DOHH2 (cell line): ENCODE measurements around the gene GFOD2.

Experiments used
- H3F3A ChIP-seq: fragments of 200-600 bp; sonication (generic), shearing (Covaris generic); 2 replicates; pipeline ENCODE4 v1.6.0; 2016; ENCODE audit warnings: antibody characterized with exemption, mild to moderate bottlenecking; ENCODE audit not compliant: control insufficient read depth, insufficient read depth
- H3K27ac ChIP-seq: fragments of 200-600 bp; sonication (generic); 2 replicates; pipeline ENCODE4 v1.5.1; 2014; ENCODE audit warnings: low read depth, mild to moderate bottlenecking, low read length, moderate library complexity
- H3K27me3 ChIP-seq: fragments of 200-600 bp; sonication (generic); 2 replicates; pipeline ENCODE4 v1.6.1; 2014; ENCODE audit warnings: mild to moderate bottlenecking, low read length, mixed read lengths; ENCODE audit not compliant: control insufficient read depth
- H3K36me3 ChIP-seq: fragments of 200-600 bp; sonication (generic); 2 replicates; pipeline ENCODE4 v1.6.1; 2014; ENCODE audit warnings: mild to moderate bottlenecking, low read length, moderate library complexity, mixed read lengths; ENCODE audit not compliant: control insufficient read depth
- H3K4me1 ChIP-seq: fragments of 200-600 bp; sonication (generic); 2 replicates; pipeline ENCODE4 v1.6.1; 2014; ENCODE audit warnings: mild to moderate bottlenecking, low read length, mixed read lengths; ENCODE audit not compliant: control insufficient read depth
- H3K4me2 ChIP-seq: fragments of 200-600 bp; sonication (generic); 2 replicates; pipeline ENCODE4 v1.6.0; 2014; ENCODE audit warnings: mild to moderate bottlenecking, low read length, moderate library complexity
- H3K4me3 ChIP-seq: fragments of 200-600 bp; sonication (generic); 2 replicates; pipeline ENCODE4 v1.5.1; 2014; ENCODE audit warnings: mild to moderate bottlenecking, low read length, mixed read lengths
- H3K79me2 ChIP-seq: fragments of 200-600 bp; sonication (generic); 2 replicates; pipeline ENCODE4 v1.6.1; 2014; ENCODE audit warnings: mild to moderate bottlenecking, low read length, mixed read lengths; ENCODE audit not compliant: control insufficient read depth
- H3K9me2 ChIP-seq: fragments of 200-600 bp; sonication (generic); replicated peaks from 2 replicates; pipeline ENCODE4 v1.6.1; 2014; ENCODE audit warnings: mild to moderate bottlenecking, low read length, mixed read lengths; ENCODE audit not compliant: control insufficient read depth
- H3K9me3 ChIP-seq: fragments of 200-600 bp; sonication (generic); 2 replicates; pipeline ENCODE4 v1.6.1; 2014; ENCODE audit warnings: antibody characterized with exemption, low read length, mixed read lengths; ENCODE audit not compliant: control insufficient read depth, insufficient read depth
- H4K20me1 ChIP-seq: fragments of 200-600 bp; sonication (generic); 2 replicates; pipeline ENCODE4 v1.6.0; 2014; ENCODE audit warnings: low read depth, mild to moderate bottlenecking, antibody characterized with exemption, low read length, moderate library complexity; ENCODE audit not compliant: control insufficient read depth, insufficient read depth
- EZH2phosphoT487 ChIP-seq: fragments of 200-600 bp; sonication (generic); IDR thresholded peaks from 2 replicates; pipeline ENCODE4 v1.6.1; 2017; ENCODE audit warnings: borderline replicate concordance, mild to moderate bottlenecking, antibody characterized with exemption, low read length, moderate library complexity, mixed read lengths
- TF ChIP-seq, protein P1 (sequence below): fragments of 200-600 bp; sonication (generic); IDR thresholded peaks from one replicate; pipeline ENCODE4 v1.5.1; 2014; ENCODE audit warnings: antibody characterized with exemption, mild to moderate bottlenecking, low read depth, low read length; ENCODE audit not compliant: poor library complexity, severe bottlenecking

Gene GFOD2

DNA sequence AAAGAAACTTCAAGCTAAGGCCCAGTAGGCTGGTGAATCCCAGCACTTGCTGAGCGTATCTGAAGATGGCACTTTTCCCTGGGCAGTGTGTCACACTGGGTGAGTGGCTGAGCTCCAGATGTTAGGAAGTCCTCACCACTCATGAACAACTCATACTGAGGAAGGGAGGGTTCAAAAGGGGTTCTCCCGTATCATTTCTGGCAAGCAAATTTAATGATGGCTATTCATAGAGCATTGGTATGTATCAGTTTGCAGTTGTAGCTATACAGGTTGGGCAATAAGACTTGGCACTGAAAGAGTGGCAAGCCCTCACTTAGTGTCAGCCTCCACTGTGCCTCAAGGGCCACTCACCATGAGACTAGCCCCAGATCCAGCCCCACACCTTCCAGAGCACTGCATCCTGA, 10.7 kb downstream of the GFOD2 start:
- Histone ChIP-seq H3K9me2 (no peaks in the 10 kb centered on the region), H3K4me1 (no peaks in the 10 kb centered on the region), H3K4me2 (no peak overlapping the region), H3K4me3 (no peak overlapping the region), H4K20me1 (no peaks in the 10 kb centered on the region), H3K36me3 (no peaks in the 10 kb centered on the region), H3F3A (no peaks in the 10 kb centered on the region), H3K27me3 (no peaks in the 10 kb centered on the region), H3K27ac (no peak overlapping the region), H3K79me2 (peaks cover 48% of the 10 kb centered on the region), H3K9me3 (no peaks in the 10 kb centered on the region)
- TF ChIP-seq, protein P1, sequence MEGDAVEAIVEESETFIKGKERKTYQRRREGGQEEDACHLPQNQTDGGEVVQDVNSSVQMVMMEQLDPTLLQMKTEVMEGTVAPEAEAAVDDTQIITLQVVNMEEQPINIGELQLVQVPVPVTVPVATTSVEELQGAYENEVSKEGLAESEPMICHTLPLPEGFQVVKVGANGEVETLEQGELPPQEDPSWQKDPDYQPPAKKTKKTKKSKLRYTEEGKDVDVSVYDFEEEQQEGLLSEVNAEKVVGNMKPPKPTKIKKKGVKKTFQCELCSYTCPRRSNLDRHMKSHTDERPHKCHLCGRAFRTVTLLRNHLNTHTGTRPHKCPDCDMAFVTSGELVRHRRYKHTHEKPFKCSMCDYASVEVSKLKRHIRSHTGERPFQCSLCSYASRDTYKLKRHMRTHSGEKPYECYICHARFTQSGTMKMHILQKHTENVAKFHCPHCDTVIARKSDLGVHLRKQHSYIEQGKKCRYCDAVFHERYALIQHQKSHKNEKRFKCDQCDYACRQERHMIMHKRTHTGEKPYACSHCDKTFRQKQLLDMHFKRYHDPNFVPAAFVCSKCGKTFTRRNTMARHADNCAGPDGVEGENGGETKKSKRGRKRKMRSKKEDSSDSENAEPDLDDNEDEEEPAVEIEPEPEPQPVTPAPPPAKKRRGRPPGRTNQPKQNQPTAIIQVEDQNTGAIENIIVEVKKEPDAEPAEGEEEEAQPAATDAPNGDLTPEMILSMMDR = no peak
- no peak for TF ChIP-seq EZH2phosphoT487

DNA sequence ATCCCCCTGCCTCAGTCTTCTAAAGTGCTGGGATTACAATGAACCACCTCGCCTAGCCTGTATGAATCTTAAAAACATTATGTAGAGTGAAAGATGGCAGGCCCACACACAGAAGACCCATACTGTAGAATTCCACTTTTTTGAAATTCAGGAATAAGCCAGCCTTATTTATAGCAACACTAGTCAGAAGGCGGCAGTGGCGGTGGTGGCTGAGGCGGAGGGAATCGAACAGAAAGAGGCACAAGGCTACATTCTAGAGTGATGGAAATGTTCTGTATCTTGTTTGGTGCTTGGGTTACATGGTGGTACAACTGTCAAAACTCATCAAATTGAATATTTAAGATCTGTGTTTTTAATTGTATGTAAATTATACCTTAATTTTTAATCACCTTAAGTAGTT, 11.3 kb downstream of the GFOD2 start:
- Histone ChIP-seq H3K27ac (no peak overlapping the region), H3K4me2 (no peak overlapping the region), H3K9me2 (no peaks in the 10 kb centered on the region), H3K4me1 (no peaks in the 10 kb centered on the region), H4K20me1 (no peaks in the 10 kb centered on the region), H3K4me3 (no peak overlapping the region), H3K27me3 (no peaks in the 10 kb centered on the region), H3F3A (no peaks in the 10 kb centered on the region), H3K9me3 (no peaks in the 10 kb centered on the region), H3K79me2 (peaks cover 44% of the 10 kb centered on the region), H3K36me3 (no peaks in the 10 kb centered on the region)
- no peak for TF ChIP-seq EZH2phosphoT487
- TF ChIP-seq, protein P1 = no peak

DNA sequence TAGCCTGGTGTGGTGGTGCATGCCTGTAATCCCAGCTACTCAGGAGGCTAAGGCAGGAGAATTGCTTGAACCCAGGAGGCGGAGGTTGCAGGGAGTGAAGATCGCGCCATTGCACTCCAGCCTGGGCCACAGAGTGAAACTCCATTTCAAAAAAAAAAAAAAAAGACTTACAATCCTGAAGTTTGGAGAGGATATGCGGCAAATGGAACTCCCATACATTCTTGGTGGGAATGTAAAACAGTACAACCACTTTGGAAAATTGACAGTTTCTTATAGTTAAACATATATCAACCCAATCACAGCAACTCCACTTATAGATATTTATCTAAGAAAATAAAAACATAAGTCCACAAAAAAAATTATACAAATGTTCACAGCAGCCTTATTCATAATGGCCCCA, 11.9 kb downstream of the GFOD2 start:
- H3K4me3 ChIP-seq = no peak overlapping the region
- H3K9me3 ChIP-seq = no peaks in the 10 kb centered on the region
- peaks cover 44% of the 10 kb centered on the region for H3K79me2 ChIP-seq
- H3K36me3 ChIP-seq = no peaks in the 10 kb centered on the region
- no peak for TF ChIP-seq EZH2phosphoT487
- TF ChIP-seq, protein P1 = no peak
- no peaks in the 10 kb centered on the region for H3K27me3 ChIP-seq
- H4K20me1 ChIP-seq = no peaks in the 10 kb centered on the region
- no peaks in the 10 kb centered on the region for H3K9me2 ChIP-seq
- H3K27ac ChIP-seq = no peak overlapping the region
- no peaks in the 10 kb centered on the region for H3F3A ChIP-seq
- H3K4me2 ChIP-seq = no peak overlapping the region
- H3K4me1 ChIP-seq = no peaks in the 10 kb centered on the region

DNA sequence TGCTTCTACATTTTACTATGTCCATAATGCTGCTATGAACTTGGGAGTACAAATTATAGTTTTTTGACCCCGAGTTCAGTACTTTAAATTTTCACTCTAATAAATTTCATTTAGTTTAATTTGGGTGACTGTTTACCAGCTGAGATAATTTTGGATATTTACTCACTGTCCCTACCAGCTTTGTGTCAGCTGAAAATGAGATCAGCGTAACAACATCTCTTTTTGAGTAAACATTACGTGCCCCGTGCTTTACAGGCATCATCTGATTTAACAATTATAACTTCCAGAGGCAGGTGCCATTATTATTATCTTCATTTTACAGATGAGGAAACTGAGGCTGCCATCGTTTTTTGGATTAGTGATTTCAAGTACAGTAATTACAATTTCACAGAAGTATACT, 15.0 kb downstream of the GFOD2 start:
- Histone ChIP-seq H3K36me3 (no peaks in the 10 kb centered on the region; the same call in 1 of the 2 replicates), H3K27ac (no peak overlapping the region), H3K9me2 (no peaks in the 10 kb centered on the region), H3K79me2 (peaks cover 34% of the 10 kb centered on the region), H3K4me2 (no peak overlapping the region), H3K4me3 (no peak overlapping the region), H3K27me3 (no peaks in the 10 kb centered on the region), H3K4me1 (no peaks in the 10 kb centered on the region), H3F3A (no peaks in the 10 kb centered on the region), H3K9me3 (peaks cover 7% of the 10 kb centered on the region; the same call in 1 of the 2 replicates), H4K20me1 (no peaks in the 10 kb centered on the region)
- no peak for TF ChIP-seq EZH2phosphoT487
- TF ChIP-seq, protein P1 = no peak
